ENCODE results near the gene CDKN3.

DNA sequence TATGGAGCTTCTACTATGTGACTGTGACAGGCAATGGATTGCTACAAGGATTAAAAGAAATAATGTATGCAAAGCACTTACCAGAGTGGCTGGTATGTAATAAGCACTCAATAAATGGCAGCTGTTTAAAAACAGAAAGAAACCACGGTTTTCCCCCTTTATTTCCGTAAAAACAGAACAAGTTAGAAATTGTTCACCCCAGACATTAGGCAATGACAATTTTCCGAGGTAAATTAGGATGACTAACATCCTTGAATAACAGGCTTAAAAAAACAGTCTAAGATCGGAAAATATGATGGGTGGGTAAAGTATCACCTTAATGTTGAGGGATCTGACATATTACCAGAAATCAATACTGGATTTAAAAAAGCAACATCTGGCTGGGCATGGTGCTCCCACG is 65.2 kb downstream of the CDKN3 start:
- TF ChIP-seq POLR2AphosphoS5 (IDR thresholded peaks at IDR 0.05; ENCODE audit: borderline replicate concordance, low read depth, low read length): no peak
- no peak for TF ChIP-seq EZH2 (IDR thresholded peaks at IDR 0.05)

Data from SK-N-MC (cell line).